ENCODE measurements around the gene PLEKHH1. TPM values are rescaled to one million over a fixed set of nuclear protein-coding genes. Genes with fewer than 3 reads are reported as not detected.

Gene PLEKHH1
- total RNA-seq, 1 experiment from 2014 or later: 27.6 TPM

GRCh38 chr14:67570453-67570852 lies 37.4 kb downstream of the PLEKHH1 start:
- no peaks in the 10 kb centered on the region for H3K9me3 ChIP-seq (ENCODE audit: control insufficient read depth in 1 of 2, insufficient read depth in 1 of 2, low read depth in 1 of 2, low read length in 2 of 2)
- TF ChIP-seq SIN3A (IDR thresholded peaks at IDR 0.05; ENCODE audit: low read depth) (no peak), EGR1 (IDR thresholded peaks at IDR 0.05; ENCODE audit: low read depth) (no peak), FOSL1 (IDR thresholded peaks at IDR 0.05; ENCODE audit: low read depth) (no peak), ZFX (IDR thresholded peaks at IDR 0.05) (no peak), SRF (IDR thresholded peaks at IDR 0.05; ENCODE audit: low read depth) (no peak), CEBPB (IDR thresholded peaks at IDR 0.05; ENCODE audit: low read depth) (no peak)
- ATAC-seq: no peak
- H4K20me1 ChIP-seq (ENCODE audit: insufficient read depth): no peaks in the 10 kb centered on the region
- DNase-seq (ENCODE audit: low read depth, low spot score): no peak
- ChIA-PET CTCF (interaction anchor here (0.8 to 3.5 kb wide), 10 partner anchors 9 to 156 kb away, joined by 3 to 78 read pairs (median 6); partner anchors contain the start of gene PIGH), RAD21 (ENCODE audit: low non-redundant PET in 1 of 2, low total read pairs in 2 of 2, uncharacterized antibody in 2 of 2, unreplicated experiment in 2 of 2) (interaction anchor here (1.8 to 2.4 kb wide), 4 partner anchors 43 to 143 kb away, joined by 14 to 29 read pairs (median 16); no protein-coding TSS in a partner anchor), POLR2A (no interaction called here)
- H3K4me2 ChIP-seq (ENCODE audit: low read length): no peak overlapping the region
- H3K4me1 ChIP-seq (ENCODE audit: control insufficient read depth in 1 of 2, insufficient read depth in 2 of 2, low read length in 2 of 2): no peaks in the 10 kb centered on the region; a peak in 1 of 4 replicates
- no peak overlapping the region for H2AFZ ChIP-seq (ENCODE audit: low read depth, low read length, poor library complexity, severe bottlenecking)
- no peak overlapping the region for H3K9ac ChIP-seq (ENCODE audit: low read length)
- no peaks in the 10 kb centered on the region for H3K9me2 ChIP-seq (ENCODE audit: insufficient read depth)
- intact Hi-C loops (cut with micrococcal nuclease): no loop called here
- no TSS peak for BruUV-seq (replicated peaks)
- H3K27me3 ChIP-seq (ENCODE audit: insufficient read depth, low read length): no peaks in the 10 kb centered on the region
- 0 out of 4 replicates have a peak, but pooled peaks cover 0 to 4% of the 10 kb centered on the region in 2 experiments for H3K36me3 ChIP-seq (ENCODE audit: control insufficient read depth in 1 of 2, insufficient read depth in 2 of 2, low read length in 2 of 2)
- H3K27ac ChIP-seq (ENCODE audit: low read depth, low read length): no peak overlapping the region
- H3K79me2 ChIP-seq (ENCODE audit: insufficient read depth, low read length): no peaks in the 10 kb centered on the region
- no peak overlapping the region for H3K4me3 ChIP-seq (replicated peaks in 1 of 2; ENCODE audit: low read depth in 1 of 2, low read length in 2 of 2)

- H3K9me2 ChIP-seq (ENCODE audit: insufficient read depth): no peaks in the 10 kb centered on the region
Observed at GRCh38 chr14:67571275-67571990, 38.3 kb downstream of the PLEKHH1 start.

More at GRCh38 chr14:67571275-67571990, 38.3 kb downstream of the PLEKHH1 start:
- 0 out of 4 replicates have a peak, but pooled peaks cover 0 to 4% of the 10 kb centered on the region in 2 experiments for H3K36me3 ChIP-seq (ENCODE audit: control insufficient read depth in 1 of 2, insufficient read depth in 2 of 2, low read length in 2 of 2)
- intact Hi-C loops (cut with micrococcal nuclease): loop anchor here (1.0 kb wide), 2 partner anchors 45 to 144 kb away; no protein-coding TSS in a partner anchor
- H3K4me1 ChIP-seq (ENCODE audit: control insufficient read depth in 1 of 2, insufficient read depth in 2 of 2, low read length in 2 of 2): peaks cover 0 to 4% of the 10 kb centered on the region in 2 experiments; a peak in 1 of 4 replicates
- ChIA-PET CTCF (interaction anchor here (0.6 to 3.5 kb wide), 27 partner anchors 9 to 1212 kb away, joined by 3 to 78 read pairs (median 4); partner anchors contain the start of genes PIGH and PLEKHH1), RAD21 (ENCODE audit: low non-redundant PET in 1 of 2, low total read pairs in 2 of 2, uncharacterized antibody in 2 of 2, unreplicated experiment in 2 of 2) (interaction anchor here (1.1 to 2.4 kb wide), 7 partner anchors 39 to 144 kb away, joined by 3 to 29 read pairs (median 10); partner anchors contain the start of gene PLEKHH1 (in 1 of the 2)), POLR2A (interaction anchor here (1.0 to 1.6 kb wide), 2 partner anchors 45 to 144 kb away, joined by 4 to 9 read pairs; no protein-coding TSS in a partner anchor)
- H3K4me2 ChIP-seq (ENCODE audit: low read length): no peak overlapping the region
- no peaks in the 10 kb centered on the region for H3K27me3 ChIP-seq (ENCODE audit: insufficient read depth, low read length)
- TF ChIP-seq, protein P1, sequence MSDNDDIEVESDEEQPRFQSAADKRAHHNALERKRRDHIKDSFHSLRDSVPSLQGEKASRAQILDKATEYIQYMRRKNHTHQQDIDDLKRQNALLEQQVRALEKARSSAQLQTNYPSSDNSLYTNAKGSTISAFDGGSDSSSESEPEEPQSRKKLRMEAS (IDR thresholded peaks at IDR 0.05): no peak
- TF ChIP-seq, protein P2, sequence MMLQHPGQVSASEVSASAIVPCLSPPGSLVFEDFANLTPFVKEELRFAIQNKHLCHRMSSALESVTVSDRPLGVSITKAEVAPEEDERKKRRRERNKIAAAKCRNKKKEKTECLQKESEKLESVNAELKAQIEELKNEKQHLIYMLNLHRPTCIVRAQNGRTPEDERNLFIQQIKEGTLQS (IDR thresholded peaks at IDR 0.05): no peak
- peak; percentile 92 for TF ChIP-seq RAD21 (IDR thresholded peaks at IDR 0.05; ENCODE audit: low read depth)
- no peak for TF ChIP-seq ZFX (IDR thresholded peaks at IDR 0.05)
- TF ChIP-seq YY1 (IDR thresholded peaks at IDR 0.05; ENCODE audit: extremely low read depth, insufficient replicate concordance, low read depth, low read length): no peak
- TF ChIP-seq POLR2A (IDR thresholded peaks at IDR 0.05; ENCODE audit: borderline replicate concordance, extremely low read depth, insufficient read depth, insufficient read length): no peak
- TF ChIP-seq POLR2AphosphoS5 (IDR thresholded peaks at IDR 0.05; ENCODE audit: low read depth, low read length): no peak
- TF ChIP-seq TCF7L2 (IDR thresholded peaks at IDR 0.05; ENCODE audit: borderline replicate concordance, extremely low read depth, insufficient read depth, insufficient read length): no peak
- TF ChIP-seq CTCF (IDR thresholded peaks at IDR 0.05 in 2 of 3, conservative IDR thresholded peaks at IDR 0.05 in 1 of 3; ENCODE audit: borderline replicate concordance in 1 of 3, insufficient read depth in 1 of 3, low read depth in 2 of 3, low read length in 2 of 3): peak; percentile 86 to 96 (median 91)
- no peak overlapping the region for H3K27ac ChIP-seq (ENCODE audit: low read depth, low read length)
- H4K20me1 ChIP-seq (ENCODE audit: insufficient read depth): no peaks in the 10 kb centered on the region
- ATAC-seq (peak; percentile 98), DNase-seq (ENCODE audit: low read depth, low spot score) (peak; percentile 26)
- no peaks in the 10 kb centered on the region for H3K9me3 ChIP-seq (ENCODE audit: control insufficient read depth in 1 of 2, insufficient read depth in 1 of 2, low read depth in 1 of 2, low read length in 2 of 2)
- no peaks in the 10 kb centered on the region for H3K79me2 ChIP-seq (ENCODE audit: insufficient read depth, low read length)
- BruUV-seq (replicated peaks): no TSS peak
- no peak overlapping the region for H3K9ac ChIP-seq (ENCODE audit: low read length)
- no peak overlapping the region for H2AFZ ChIP-seq (ENCODE audit: low read depth, low read length, poor library complexity, severe bottlenecking)
- no peak overlapping the region for H3K4me3 ChIP-seq (replicated peaks in 1 of 2; ENCODE audit: low read depth in 1 of 2, low read length in 2 of 2)
